Measurements from ENCODE around the gene ULBP2. TPM values are rescaled to one million over a fixed set of nuclear protein-coding genes. Genes with fewer than 3 reads are reported as not detected.
"Not testable (repeated sequence)": the region's sequence is repeated elsewhere in the genome, so short reads cannot be mapped to it uniquely, and the experiment has no call there.

Gene ULBP2
- total RNA-seq, 1 donor from 2014 or later: 9.9 TPM

- Mint-ChIP-seq H3K9me3 (ENCODE audit: unreplicated experiment) (no peaks in the 10 kb centered on the region), H3K27me3 (ENCODE audit: unreplicated experiment) (peaks cover 38% of the 10 kb centered on the region), H3K27ac (ENCODE audit: unreplicated experiment) (no peak overlapping the region), H3K36me3 (ENCODE audit: low read depth, unreplicated experiment) (no peaks in the 10 kb centered on the region), H3K4me1 (ENCODE audit: unreplicated experiment) (peaks cover 14% of the 10 kb centered on the region), H3K4me3 (ENCODE audit: unreplicated experiment) (peak overlapping the region; percentile 37)
- no peak for TF ChIP-seq CTCF (IDR thresholded peaks at IDR 0.05; ENCODE audit: unreplicated experiment)
- no peak for DNase-seq (ENCODE audit: low spot score)
These were observed 1.7 kb upstream of the ULBP2 start for GRCh38 chr6:149939909-149940671.

- Mint-ChIP-seq H3K27me3 (ENCODE audit: unreplicated experiment) (peaks cover 34% of the 10 kb centered on the region), H3K4me1 (ENCODE audit: unreplicated experiment) (peaks cover 14% of the 10 kb centered on the region), H3K36me3 (ENCODE audit: low read depth, unreplicated experiment) (no peaks in the 10 kb centered on the region), H3K9me3 (ENCODE audit: unreplicated experiment) (no peaks in the 10 kb centered on the region), H3K27ac (ENCODE audit: unreplicated experiment) (no peak overlapping the region), H3K4me3 (ENCODE audit: unreplicated experiment) (peak overlapping the region; percentile 37)
- TF ChIP-seq CTCF (IDR thresholded peaks at IDR 0.05; ENCODE audit: unreplicated experiment): no peak
- DNase-seq (ENCODE audit: low spot score): no peak
These were observed 1.2 kb upstream of the ULBP2 start for GRCh38 chr6:149940672-149940982.

- Mint-ChIP-seq H3K36me3 (ENCODE audit: low read depth, unreplicated experiment) (peaks cover 8% of the 10 kb centered on the region), H3K4me3 (ENCODE audit: unreplicated experiment) (peak overlapping the region; percentile 91), H3K9me3 (ENCODE audit: unreplicated experiment) (no peaks in the 10 kb centered on the region), H3K4me1 (ENCODE audit: unreplicated experiment) (peaks cover 14% of the 10 kb centered on the region), H3K27me3 (ENCODE audit: unreplicated experiment) (peaks cover 28% of the 10 kb centered on the region), H3K27ac (ENCODE audit: unreplicated experiment) (no peak overlapping the region)
- TF ChIP-seq CTCF (IDR thresholded peaks at IDR 0.05; ENCODE audit: unreplicated experiment): no peak
- no peak for DNase-seq (ENCODE audit: low spot score)
These were observed 631 bp downstream of the ULBP2 start for GRCh38 chr6:149942461-149942829.

GRCh38 chr6:149943321-149943720 is 1.5 kb downstream of the ULBP2 start:
- H3K4me3 Mint-ChIP-seq (ENCODE audit: unreplicated experiment): peak overlapping the region; percentile 91
- peaks cover 13% of the 10 kb centered on the region for H3K36me3 Mint-ChIP-seq (ENCODE audit: low read depth, unreplicated experiment)
- DNase-seq (ENCODE audit: low spot score); H3K9me3 Mint-ChIP-seq (ENCODE audit: unreplicated experiment); H3K27ac Mint-ChIP-seq (ENCODE audit: unreplicated experiment): not testable (repeated sequence)
- peaks cover 14% of the 10 kb centered on the region for H3K4me1 Mint-ChIP-seq (ENCODE audit: unreplicated experiment)
- peaks cover 26% of the 10 kb centered on the region for H3K27me3 Mint-ChIP-seq (ENCODE audit: unreplicated experiment)

GRCh38 chr6:149945276-149945675 is 3.5 kb downstream of the ULBP2 start:
- H3K36me3 Mint-ChIP-seq (ENCODE audit: low read depth, unreplicated experiment): peaks cover 17% of the 10 kb centered on the region
- H3K9me3 Mint-ChIP-seq (ENCODE audit: unreplicated experiment); DNase-seq (ENCODE audit: low spot score); H3K4me1 Mint-ChIP-seq (ENCODE audit: unreplicated experiment); H3K27ac Mint-ChIP-seq (ENCODE audit: unreplicated experiment); H3K4me3 Mint-ChIP-seq (ENCODE audit: unreplicated experiment): not testable (repeated sequence)
- H3K27me3 Mint-ChIP-seq (ENCODE audit: unreplicated experiment): peaks cover 16% of the 10 kb centered on the region

- Mint-ChIP-seq H3K36me3 (ENCODE audit: low read depth, unreplicated experiment) (peaks cover 17% of the 10 kb centered on the region), H3K27ac (ENCODE audit: unreplicated experiment) (peak overlapping the region; percentile 57), H3K4me3 (ENCODE audit: unreplicated experiment) (peak overlapping the region; percentile 79), H3K27me3 (ENCODE audit: unreplicated experiment) (peaks cover 14% of the 10 kb centered on the region)
- not testable (repeated sequence) for H3K4me1 Mint-ChIP-seq (ENCODE audit: unreplicated experiment); H3K9me3 Mint-ChIP-seq (ENCODE audit: unreplicated experiment); DNase-seq (ENCODE audit: low spot score)
These were observed 4.8 kb downstream of the ULBP2 start for GRCh38 chr6:149946631-149947030.

- not testable (repeated sequence) for DNase-seq (ENCODE audit: low spot score); H3K4me3 Mint-ChIP-seq (ENCODE audit: unreplicated experiment); H3K9me3 Mint-ChIP-seq (ENCODE audit: unreplicated experiment); H3K4me1 Mint-ChIP-seq (ENCODE audit: unreplicated experiment); H3K27ac Mint-ChIP-seq (ENCODE audit: unreplicated experiment)
- Mint-ChIP-seq H3K27me3 (ENCODE audit: unreplicated experiment) (peaks cover 15% of the 10 kb centered on the region), H3K36me3 (ENCODE audit: low read depth, unreplicated experiment) (peaks cover 17% of the 10 kb centered on the region)
These were observed 5.7 kb downstream of the ULBP2 start for GRCh38 chr6:149947533-149947932.

All from endothelial cell (in vitro differentiated cells).